ENCODE data around the gene BIK.
"Not testable (repeated sequence)": the region's sequence is repeated elsewhere in the genome, so short reads cannot be mapped to it uniquely, and the experiment has no call there.

- TF ChIP-seq POLR2A, POLR2AphosphoS5 (IDR thresholded peaks at IDR 0.05): not testable (repeated sequence)
Measured at GRCh38 chr22:43146332-43146731, 35.8 kb downstream of the BIK start.
